GM12891 (cell line): ENCODE data around the gene ZBTB16.

Experiments
- POLR2A ChIP-seq: IDR thresholded peaks from 2 replicates; pipeline ENCODE4 v1.6.1; 2011; ENCODE audit warnings: low read depth, low read length, control low read depth
- POLR2AphosphoS5 ChIP-seq: IDR thresholded peaks from 2 replicates; pipeline ENCODE4 v1.6.1; 2011; ENCODE audit warnings: low read depth, low read length, control low read depth
- POU2F2 ChIP-seq: IDR thresholded peaks from 2 replicates; pipeline ENCODE4 v1.6.1; 2011; ENCODE audit warnings: low read depth, mild to moderate bottlenecking, control low read depth, low read length, moderate library complexity
- TAF1 ChIP-seq: IDR thresholded peaks from 2 replicates; pipeline ENCODE4 v1.6.1; 2011; ENCODE audit warnings: low read depth, low read length, control low read depth

DNA sequence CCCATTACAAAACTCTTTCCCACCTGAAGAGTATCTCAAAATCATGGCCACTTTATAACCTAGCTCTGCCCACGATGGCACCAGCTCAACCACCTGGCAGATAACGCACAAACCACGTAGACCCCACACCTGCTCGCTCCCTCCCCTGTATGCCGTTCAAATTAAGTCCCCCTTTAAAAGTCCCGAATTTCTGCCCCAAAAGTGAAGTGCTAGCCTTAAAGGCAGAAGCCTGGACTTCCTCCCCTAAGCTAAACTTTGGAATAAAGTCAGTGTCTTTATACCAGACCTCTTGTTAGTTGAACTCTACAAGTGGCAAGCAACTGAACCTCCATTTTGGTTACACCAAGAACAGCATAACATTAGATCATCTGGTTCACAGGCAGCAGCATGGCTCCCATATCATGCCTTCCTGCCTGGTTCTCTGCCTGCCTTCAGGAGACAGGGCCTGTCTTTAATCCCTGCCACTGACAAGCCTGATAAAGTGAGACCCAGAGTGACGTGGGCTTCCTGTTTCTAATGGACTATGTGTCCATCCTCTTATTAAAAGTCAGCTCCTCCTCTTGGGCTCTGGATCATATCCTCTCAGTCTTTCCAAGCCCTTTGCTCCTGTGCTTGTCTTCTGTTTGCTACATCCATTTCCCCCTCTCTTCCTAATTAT is 204.1 kb downstream of the ZBTB16 start:
- TF ChIP-seq POLR2A: no peak
- TF ChIP-seq TAF1: no peak
- TF ChIP-seq POLR2AphosphoS5: no peak
- TF ChIP-seq POU2F2: no peak
